HEK293T (cell line): ENCODE results near the gene KLHL29.

Source experiments
- NFRKB ChIP-seq: fragments of 450-650 bp; IDR thresholded peaks from 2 replicates; pipeline ENCODE4 v1.6.1; 2016; ENCODE audit warnings: mild to moderate bottlenecking, moderate library complexity
- TF ChIP-seq, protein P1 (sequence below): fragments of 450-650 bp; IDR thresholded peaks from 2 replicates; pipeline ENCODE4 v1.6.1; 2016

DNA sequence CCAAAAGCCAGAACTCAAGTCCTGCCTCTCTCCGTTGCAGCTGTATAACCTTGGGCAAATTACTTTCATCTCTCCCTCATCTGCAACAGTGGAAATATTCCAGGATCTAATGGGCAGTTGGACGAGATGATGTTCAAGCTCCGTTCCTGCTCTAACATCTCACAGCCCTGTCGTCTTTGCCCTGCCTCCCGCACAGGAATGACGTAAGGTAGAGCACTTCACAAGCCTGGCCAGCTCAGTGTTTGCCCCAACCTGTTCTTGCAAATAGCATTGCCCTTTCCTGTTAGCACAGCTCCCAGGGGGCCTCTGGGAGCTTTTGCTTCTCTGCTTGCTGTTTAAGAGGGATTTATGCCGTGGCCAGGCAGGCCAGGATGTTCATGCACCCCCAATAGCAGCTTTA, 107.9 kb downstream of the KLHL29 start:
- TF ChIP-seq NFRKB = no peak
- TF ChIP-seq, protein P1, sequence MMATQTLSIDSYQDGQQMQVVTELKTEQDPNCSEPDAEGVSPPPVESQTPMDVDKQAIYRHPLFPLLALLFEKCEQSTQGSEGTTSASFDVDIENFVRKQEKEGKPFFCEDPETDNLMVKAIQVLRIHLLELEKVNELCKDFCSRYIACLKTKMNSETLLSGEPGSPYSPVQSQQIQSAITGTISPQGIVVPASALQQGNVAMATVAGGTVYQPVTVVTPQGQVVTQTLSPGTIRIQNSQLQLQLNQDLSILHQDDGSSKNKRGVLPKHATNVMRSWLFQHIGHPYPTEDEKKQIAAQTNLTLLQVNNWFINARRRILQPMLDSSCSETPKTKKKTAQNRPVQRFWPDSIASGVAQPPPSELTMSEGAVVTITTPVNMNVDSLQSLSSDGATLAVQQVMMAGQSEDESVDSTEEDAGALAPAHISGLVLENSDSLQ = no peak
